ENCODE data around the gene RALA. TPM values are rescaled to one million over a fixed set of nuclear protein-coding genes. Genes with fewer than 3 reads are reported as not detected.

RALA gene, protein sequence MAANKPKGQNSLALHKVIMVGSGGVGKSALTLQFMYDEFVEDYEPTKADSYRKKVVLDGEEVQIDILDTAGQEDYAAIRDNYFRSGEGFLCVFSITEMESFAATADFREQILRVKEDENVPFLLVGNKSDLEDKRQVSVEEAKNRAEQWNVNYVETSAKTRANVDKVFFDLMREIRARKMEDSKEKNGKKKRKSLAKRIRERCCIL
- 92.5 TPM for polyA plus RNA-seq (2012; ENCODE audit: insufficient read depth, insufficient read length, low read depth)

DNA sequence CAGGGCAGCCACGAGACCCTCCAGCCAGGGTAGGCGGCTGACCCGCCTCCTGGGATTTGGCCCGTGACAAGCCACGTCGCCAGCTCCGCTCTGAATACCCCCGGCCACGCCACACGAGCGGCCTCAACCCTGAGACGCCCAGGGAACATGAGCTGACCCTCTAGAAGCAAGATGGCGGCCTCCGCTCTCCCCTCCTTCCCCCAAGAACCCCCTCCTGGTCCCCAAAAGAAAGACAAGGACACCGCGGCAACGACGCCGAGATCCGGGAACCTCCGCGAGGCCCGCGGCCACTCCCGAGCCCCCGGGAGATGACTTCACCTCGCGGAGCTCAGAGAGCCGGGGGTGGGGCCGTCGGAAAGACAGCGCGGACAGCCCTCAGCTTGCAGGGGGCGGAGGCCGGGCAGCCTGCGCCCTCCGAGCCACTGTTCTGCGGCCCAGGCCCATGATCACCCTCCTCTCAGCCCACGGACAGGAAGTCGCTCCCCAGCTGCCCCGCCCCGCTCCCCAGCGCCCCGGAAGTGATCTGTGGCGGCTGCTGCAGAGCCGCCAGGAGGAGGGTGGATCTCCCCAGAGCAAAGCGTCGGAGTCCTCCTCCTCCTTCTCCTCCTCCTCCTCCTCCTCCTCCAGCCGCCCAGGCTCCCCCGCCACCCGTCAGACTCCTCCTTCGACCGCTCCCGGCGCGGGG, at the start of gene RALA:
Gene RALA (plus strand): TSS at position 526 of the 685 bp plus-strand sequence. CDS start 63,096 bp downstream, outside the sequence.
- peak within 1 kb of the TSS; percentile 75 for H3K4me3 ChIP-seq (ENCODE audit: low read depth, low read length)
- TF ChIP-seq, protein P1, sequence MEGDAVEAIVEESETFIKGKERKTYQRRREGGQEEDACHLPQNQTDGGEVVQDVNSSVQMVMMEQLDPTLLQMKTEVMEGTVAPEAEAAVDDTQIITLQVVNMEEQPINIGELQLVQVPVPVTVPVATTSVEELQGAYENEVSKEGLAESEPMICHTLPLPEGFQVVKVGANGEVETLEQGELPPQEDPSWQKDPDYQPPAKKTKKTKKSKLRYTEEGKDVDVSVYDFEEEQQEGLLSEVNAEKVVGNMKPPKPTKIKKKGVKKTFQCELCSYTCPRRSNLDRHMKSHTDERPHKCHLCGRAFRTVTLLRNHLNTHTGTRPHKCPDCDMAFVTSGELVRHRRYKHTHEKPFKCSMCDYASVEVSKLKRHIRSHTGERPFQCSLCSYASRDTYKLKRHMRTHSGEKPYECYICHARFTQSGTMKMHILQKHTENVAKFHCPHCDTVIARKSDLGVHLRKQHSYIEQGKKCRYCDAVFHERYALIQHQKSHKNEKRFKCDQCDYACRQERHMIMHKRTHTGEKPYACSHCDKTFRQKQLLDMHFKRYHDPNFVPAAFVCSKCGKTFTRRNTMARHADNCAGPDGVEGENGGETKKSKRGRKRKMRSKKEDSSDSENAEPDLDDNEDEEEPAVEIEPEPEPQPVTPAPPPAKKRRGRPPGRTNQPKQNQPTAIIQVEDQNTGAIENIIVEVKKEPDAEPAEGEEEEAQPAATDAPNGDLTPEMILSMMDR (IDR thresholded peaks at IDR 0.05; ENCODE audit: low read depth, low read length): no peak
- peak; percentile 94 for DNase-seq
- no peaks in the 10 kb centered on the region for H3K27me3 ChIP-seq
- peaks cover 3% of the 10 kb centered on the region; the same call in 1 of the 2 replicates for H3K4me1 ChIP-seq
- H3K36me3 ChIP-seq: no peaks in the 10 kb centered on the region; the same call in none of the 2 replicates
- no peaks in the 10 kb centered on the region for H3K9me3 ChIP-seq

DNA sequence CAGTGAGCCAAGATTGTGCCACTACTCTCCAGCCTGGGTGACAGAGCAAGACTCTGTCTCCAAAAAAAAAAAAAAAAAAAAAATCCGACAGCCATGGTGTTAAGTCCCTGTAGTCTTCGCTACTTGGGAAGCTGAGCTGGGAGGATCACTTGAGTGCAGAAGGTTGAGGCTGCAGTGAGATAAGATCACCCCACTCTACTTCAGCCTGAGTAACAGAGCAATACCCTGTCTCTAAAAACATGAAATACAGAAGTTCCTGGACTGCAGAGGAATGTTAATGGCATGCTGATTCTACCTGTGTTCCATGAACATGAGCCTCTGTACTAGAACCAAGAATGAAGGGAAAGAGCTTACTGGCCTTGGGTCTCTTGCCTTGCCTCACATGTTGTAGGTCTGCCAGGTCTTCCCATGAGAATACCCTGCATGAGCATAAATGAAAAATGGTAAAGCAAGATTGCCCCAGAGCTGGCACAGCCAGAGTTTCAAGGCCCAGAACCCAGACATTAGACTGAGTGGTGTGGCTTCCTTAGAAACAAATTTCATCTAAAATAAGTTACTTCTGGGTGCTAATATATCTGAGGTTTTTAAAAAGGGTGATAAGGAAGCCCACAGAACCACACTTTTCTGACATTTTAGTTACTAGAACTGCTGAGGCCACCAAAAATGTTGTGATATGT, 48.6 kb upstream of the RALA start:
- no peaks in the 10 kb centered on the region for H3K4me1 ChIP-seq
- H3K36me3 ChIP-seq: peaks cover 20% of the 10 kb centered on the region
- no peak overlapping the region for H3K4me3 ChIP-seq (ENCODE audit: low read depth, low read length)
- H3K9me3 ChIP-seq: no peaks in the 10 kb centered on the region
- no peaks in the 10 kb centered on the region for H3K27me3 ChIP-seq
- DNase-seq: no peak
- TF ChIP-seq, protein P1 (IDR thresholded peaks at IDR 0.05; ENCODE audit: low read depth, low read length): no peak

DNA sequence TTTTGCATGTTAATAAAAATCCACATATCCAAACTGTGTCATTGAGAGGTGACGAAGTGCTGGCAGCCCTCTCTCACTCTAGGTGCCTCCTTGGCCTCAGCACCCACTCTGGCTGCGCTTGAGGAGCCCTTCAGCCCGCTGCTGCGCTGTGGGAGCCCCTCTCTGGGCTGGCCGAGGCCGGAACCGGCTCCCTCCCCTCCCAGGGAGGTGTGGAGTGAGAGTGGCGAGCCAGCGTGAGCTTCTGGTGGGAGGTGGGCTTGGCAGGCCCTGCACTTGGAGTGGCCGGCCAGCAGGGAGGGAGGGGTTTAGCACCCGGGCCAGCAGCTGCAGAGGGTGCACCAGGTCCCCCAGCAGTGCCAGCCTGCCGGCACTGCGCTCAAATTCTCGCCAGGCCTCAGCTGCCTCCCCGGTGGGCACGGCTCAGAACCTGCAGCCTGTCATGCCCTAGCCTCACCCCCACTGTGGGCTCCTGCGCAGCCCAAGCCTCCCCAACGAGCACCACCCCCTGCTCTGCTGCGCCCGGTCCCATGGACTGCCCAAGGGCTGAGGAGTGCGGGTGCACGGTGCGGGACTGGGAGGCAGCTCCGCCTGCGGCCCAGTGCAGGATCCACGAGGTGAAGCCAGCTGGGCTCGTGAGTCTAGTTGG, 46.0 kb upstream of the RALA start:
- Histone ChIP-seq H3K36me3 (peaks cover 11% of the 10 kb centered on the region), H3K9me3 (no peaks in the 10 kb centered on the region), H3K4me1 (no peaks in the 10 kb centered on the region), H3K27me3 (no peaks in the 10 kb centered on the region), H3K4me3 (ENCODE audit: low read depth, low read length) (no peak overlapping the region)
- no peak for DNase-seq
- TF ChIP-seq, protein P1 (IDR thresholded peaks at IDR 0.05; ENCODE audit: low read depth, low read length): no peak

DNA sequence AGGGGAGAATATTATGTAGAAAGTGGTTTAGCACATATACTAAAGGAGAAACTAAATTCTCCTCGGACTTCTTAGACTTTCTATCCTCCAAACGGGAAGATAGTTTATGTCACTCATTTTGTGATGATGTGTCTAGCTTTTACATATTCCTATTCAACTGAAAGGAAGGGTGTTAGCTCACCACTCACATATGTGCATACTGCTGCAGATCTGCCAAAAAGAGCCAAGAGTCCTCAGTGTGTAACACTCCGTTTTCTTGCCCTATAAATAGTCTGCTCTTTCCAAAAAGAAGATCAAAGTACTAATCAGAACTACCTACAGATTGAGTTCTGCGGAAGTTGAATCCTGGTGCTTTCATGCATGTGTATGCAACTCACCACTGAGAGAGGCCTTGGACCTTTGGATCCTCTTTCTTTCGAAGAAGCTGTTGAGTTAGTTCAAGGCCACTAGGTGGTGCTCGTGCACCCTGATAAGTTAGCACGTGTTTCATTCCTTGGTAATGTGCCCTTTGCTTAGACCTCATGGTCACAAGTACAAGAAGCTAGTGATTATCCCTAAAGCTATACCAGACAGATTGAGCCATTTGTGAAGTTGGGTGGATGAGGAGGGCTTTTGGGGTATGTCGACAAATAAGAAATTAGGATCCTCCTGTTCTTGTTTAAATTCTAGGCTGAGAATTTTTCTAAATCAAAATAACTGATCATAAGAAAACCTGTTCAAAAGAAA, 43.1 kb upstream of the RALA start:
- Histone ChIP-seq H3K36me3 (peaks cover 5% of the 10 kb centered on the region), H3K27me3 (no peaks in the 10 kb centered on the region), H3K4me3 (ENCODE audit: low read depth, low read length) (no peak overlapping the region), H3K4me1 (no peaks in the 10 kb centered on the region), H3K9me3 (no peaks in the 10 kb centered on the region)
- DNase-seq: peak; percentile 79
- TF ChIP-seq, protein P1 (IDR thresholded peaks at IDR 0.05; ENCODE audit: low read depth, low read length): peak; percentile 90

DNA sequence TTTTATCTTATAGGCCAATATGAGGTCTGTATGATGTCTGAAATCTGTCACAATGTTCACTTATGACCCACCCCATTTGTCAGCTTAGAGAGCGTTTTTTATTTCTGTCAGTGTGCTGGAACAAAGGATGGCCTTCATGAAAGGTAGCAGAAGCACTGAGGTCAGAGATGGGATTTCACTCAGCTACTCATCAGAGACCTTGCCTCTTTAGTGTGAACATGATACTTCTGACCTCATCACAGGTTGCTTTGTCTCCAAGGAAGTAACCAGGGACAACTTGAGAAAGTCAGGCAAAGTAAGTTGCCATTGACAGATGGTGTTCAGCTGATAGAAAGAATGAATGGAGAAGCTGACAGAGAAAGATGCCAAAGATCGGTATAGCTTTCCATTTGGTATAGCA, 40.8 kb upstream of the RALA start:
- DNase-seq: no peak

More for the DNA sequence above, 40.8 kb upstream of the RALA start:
- Histone ChIP-seq H3K27me3 (no peaks in the 10 kb centered on the region), H3K4me3 (ENCODE audit: low read depth, low read length) (no peak overlapping the region), H3K4me1 (no peaks in the 10 kb centered on the region), H3K9me3 (no peaks in the 10 kb centered on the region), H3K36me3 (peaks cover 5% of the 10 kb centered on the region; the same call in 1 of the 2 replicates)
- TF ChIP-seq, protein P1 (IDR thresholded peaks at IDR 0.05; ENCODE audit: low read depth, low read length): no peak
